ENCODE data around the gene PRR12.

The PRR12 gene

GRCh38 chr19:49590071-49590970 lies 661 bp upstream of the PRR12 start:
- H3K36me3 ChIP-seq (ENCODE audit: control insufficient read depth, low read length), result peaks cover 27% of the 10 kb centered on the region
- peak overlapping the region; percentile 99 for H3K4me2 ChIP-seq (ENCODE audit: low read length)
- peak overlapping the region; percentile 100 for H3K27ac ChIP-seq (ENCODE audit: low read depth, low read length)
- H3K9me2 ChIP-seq (replicated peaks; ENCODE audit: control insufficient read depth, low read length), result no peaks in the 10 kb centered on the region
- peaks cover 42% of the 10 kb centered on the region for H3K79me2 ChIP-seq (ENCODE audit: control insufficient read depth, low read length)
- no peak for TF ChIP-seq EZH2phosphoT487 (IDR thresholded peaks at IDR 0.05; ENCODE audit: borderline replicate concordance, low read length)
- peak; percentile 41 for TF ChIP-seq CTCF (IDR thresholded peaks at IDR 0.05; ENCODE audit: low read depth, low read length, poor library complexity, severe bottlenecking)
- H3K4me1 ChIP-seq (ENCODE audit: control insufficient read depth, low read length), result peaks cover 22% of the 10 kb centered on the region
- peaks cover 24% of the 10 kb centered on the region for H3F3A ChIP-seq (ENCODE audit: control insufficient read depth, insufficient read depth)
- H3K4me3 ChIP-seq (ENCODE audit: low read length), result peak overlapping the region; percentile 100
- no peaks in the 10 kb centered on the region for H3K9me3 ChIP-seq (ENCODE audit: control insufficient read depth, insufficient read depth, low read length)
- H4K20me1 ChIP-seq (ENCODE audit: control insufficient read depth, insufficient read depth, low read depth, low read length), result no peaks in the 10 kb centered on the region
- peaks cover 4% of the 10 kb centered on the region; the same call in 1 of the 2 replicates for H3K27me3 ChIP-seq (ENCODE audit: control insufficient read depth, low read length)

GRCh38 chr19:49591731-49592485 lies 926 bp downstream of the PRR12 start:
- TF ChIP-seq CTCF (IDR thresholded peaks at IDR 0.05; ENCODE audit: low read depth, low read length, poor library complexity, severe bottlenecking), result peak; percentile 16
- no peak for TF ChIP-seq EZH2phosphoT487 (IDR thresholded peaks at IDR 0.05; ENCODE audit: borderline replicate concordance, low read length)
- peak overlapping the region; percentile 91 for H3K4me3 ChIP-seq (ENCODE audit: low read length)
- peaks cover 22% of the 10 kb centered on the region for H3K4me1 ChIP-seq (ENCODE audit: control insufficient read depth, low read length)
- H3K79me2 ChIP-seq (ENCODE audit: control insufficient read depth, low read length), result peaks cover 55% of the 10 kb centered on the region
- peaks cover 24% of the 10 kb centered on the region for H3F3A ChIP-seq (ENCODE audit: control insufficient read depth, insufficient read depth)
- H3K27me3 ChIP-seq (ENCODE audit: control insufficient read depth, low read length), result peaks cover 4% of the 10 kb centered on the region; the same call in 1 of the 2 replicates
- peak overlapping the region; percentile 85 for H3K4me2 ChIP-seq (ENCODE audit: low read length)
- no peaks in the 10 kb centered on the region; the same call in 1 of the 2 replicates for H4K20me1 ChIP-seq (ENCODE audit: control insufficient read depth, insufficient read depth, low read depth, low read length)
- no peaks in the 10 kb centered on the region for H3K9me2 ChIP-seq (replicated peaks; ENCODE audit: control insufficient read depth, low read length)
- H3K27ac ChIP-seq (ENCODE audit: low read depth, low read length), result peak overlapping the region; percentile 100
- H3K9me3 ChIP-seq (ENCODE audit: control insufficient read depth, insufficient read depth, low read length), result no peaks in the 10 kb centered on the region
- peaks cover 42% of the 10 kb centered on the region for H3K36me3 ChIP-seq (ENCODE audit: control insufficient read depth, low read length)

GRCh38 chr19:49592486-49593232 lies 1.7 kb downstream of the PRR12 start:
- Histone ChIP-seq H3K79me2 (ENCODE audit: control insufficient read depth, low read length) (peaks cover 63% of the 10 kb centered on the region), H3K27me3 (ENCODE audit: control insufficient read depth, low read length) (peaks cover 4% of the 10 kb centered on the region; the same call in 1 of the 2 replicates), H3K9me2 (replicated peaks; ENCODE audit: control insufficient read depth, low read length) (no peaks in the 10 kb centered on the region), H3F3A (ENCODE audit: control insufficient read depth, insufficient read depth) (peaks cover 24% of the 10 kb centered on the region), H3K4me3 (ENCODE audit: low read length) (peak overlapping the region; percentile 91), H4K20me1 (ENCODE audit: control insufficient read depth, insufficient read depth, low read depth, low read length) (no peaks in the 10 kb centered on the region; the same call in 1 of the 2 replicates), H3K4me2 (ENCODE audit: low read length) (peak overlapping the region; percentile 85), H3K36me3 (ENCODE audit: control insufficient read depth, low read length) (peaks cover 49% of the 10 kb centered on the region), H3K9me3 (ENCODE audit: control insufficient read depth, insufficient read depth, low read length) (no peaks in the 10 kb centered on the region), H3K27ac (ENCODE audit: low read depth, low read length) (peak overlapping the region; percentile 100), H3K4me1 (ENCODE audit: control insufficient read depth, low read length) (peaks cover 22% of the 10 kb centered on the region)
- no peak for TF ChIP-seq EZH2phosphoT487 (IDR thresholded peaks at IDR 0.05; ENCODE audit: borderline replicate concordance, low read length)
- TF ChIP-seq CTCF (IDR thresholded peaks at IDR 0.05; ENCODE audit: low read depth, low read length, poor library complexity, severe bottlenecking), result no peak
